G401 (cell line): ENCODE results near the gene FNDC5. TPM values are rescaled to one million over a fixed set of nuclear protein-coding genes. Genes with fewer than 3 reads are reported as not detected.
"Not testable (repeated sequence)": the region's sequence is repeated elsewhere in the genome, so short reads cannot be mapped to it uniquely, and the experiment has no call there.

Experiments used
- DNase-seq: peaks from one replicate; pipeline ENCODE4 v3.0.0-alpha.2; 2015; ENCODE audit warnings: low spot score
- in situ Hi-C: cut with HindIII; loops from 2 replicates; pipeline ENCODE4 v1.10.0; 2016; ENCODE audit warnings: low sequenced_read_pairs, mixed read lengths
- total RNA-seq: library from RNA; depleted of rRNA; stranded (reverse); fragments of >200 nt; shearing (Covaris generic); gene quantifications from 2 replicates; pipeline ENCODE4 v1.2.3, GENCODE V29; 2014; rRNA removed

The FNDC5 gene
- 39.4 and 56.4 TPM in 2 replicates for total RNA-seq

DNA sequence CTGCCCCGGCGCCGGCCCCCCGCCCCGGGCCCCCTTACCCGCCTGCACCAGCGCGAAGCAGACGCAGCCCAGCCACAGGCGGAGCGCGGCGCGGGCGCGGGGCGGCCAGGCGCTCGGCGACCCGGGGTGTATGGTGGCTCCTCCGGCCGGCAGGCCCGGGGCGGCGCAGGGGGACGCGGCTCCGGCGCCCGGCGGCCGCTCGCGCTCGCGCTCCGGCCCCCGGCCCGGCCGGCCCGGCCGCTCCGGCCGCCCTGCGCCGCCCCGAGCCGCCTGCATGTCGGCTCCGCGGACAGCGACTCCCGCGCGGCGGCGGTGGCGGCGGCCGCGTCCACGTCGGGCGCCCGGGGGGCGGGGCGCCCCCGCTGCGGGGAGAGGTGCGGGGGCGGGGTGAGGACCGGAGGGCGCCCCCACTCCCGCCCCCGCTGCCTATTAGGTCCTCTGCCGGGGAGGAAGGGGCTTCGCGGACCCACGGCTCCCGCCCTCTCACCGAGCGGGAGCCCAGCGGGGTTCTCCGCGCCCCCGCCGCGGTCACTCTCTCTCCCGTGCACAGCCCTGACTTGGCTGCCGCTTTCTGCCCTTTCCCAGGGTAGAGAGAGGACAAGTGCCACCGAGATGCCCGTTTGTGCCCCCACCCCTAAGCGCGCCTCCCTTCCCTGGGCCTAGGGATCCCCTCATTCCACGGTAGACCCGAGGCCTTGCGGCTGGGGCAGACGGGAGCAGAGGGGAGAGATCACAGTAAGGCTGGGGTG is at the start of gene FNDC5:
Gene FNDC5, minus strand, starts transcription at position 298 of the 749 bp plus-strand sequence.
- DNase-seq = no peak
- in situ Hi-C loops = no loop called here

DNA sequence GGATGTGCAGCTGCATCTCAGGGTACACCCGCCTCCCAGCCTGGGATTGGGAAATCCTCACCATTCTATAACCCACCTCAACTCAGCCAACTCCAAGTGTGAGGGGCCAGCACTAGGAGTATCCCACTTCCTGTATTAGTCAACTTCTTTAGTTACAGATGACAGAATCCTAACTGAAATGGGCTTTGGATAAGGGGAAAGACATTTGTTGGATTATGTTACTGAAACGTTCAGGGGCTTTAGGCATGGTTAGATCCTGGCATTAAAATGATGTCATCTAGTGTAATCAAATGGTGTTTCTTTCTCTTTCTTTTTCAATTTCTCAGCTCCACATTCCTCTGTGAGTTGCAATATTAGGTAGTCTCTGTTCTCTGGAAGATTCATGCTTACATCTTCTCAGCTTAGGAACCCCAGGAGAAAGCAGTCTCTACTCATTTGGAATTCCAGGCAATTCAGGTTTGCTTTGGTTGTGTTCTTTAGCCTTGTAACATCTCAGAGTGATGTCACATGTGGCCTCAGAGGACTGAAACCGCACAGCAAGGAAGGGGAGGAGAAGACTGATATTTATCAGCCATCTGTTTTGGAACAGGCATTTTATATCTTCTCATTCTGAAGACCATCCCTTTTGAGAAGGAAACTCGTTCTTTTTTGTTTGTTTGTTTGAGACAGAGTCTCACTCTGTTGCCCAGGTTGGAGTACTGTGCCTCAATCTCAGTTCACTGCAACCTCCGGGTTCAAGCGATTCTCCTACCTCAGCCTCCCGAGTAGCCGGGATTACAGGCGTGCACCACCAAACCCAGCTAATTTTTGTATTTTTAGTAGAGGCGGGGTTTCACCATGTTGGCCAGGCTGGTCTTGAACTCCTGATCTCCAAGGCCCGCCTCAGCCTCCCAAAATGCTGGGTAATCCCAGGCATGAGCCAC is 49.4 kb upstream of the FNDC5 start:
- no peak for DNase-seq

DNA sequence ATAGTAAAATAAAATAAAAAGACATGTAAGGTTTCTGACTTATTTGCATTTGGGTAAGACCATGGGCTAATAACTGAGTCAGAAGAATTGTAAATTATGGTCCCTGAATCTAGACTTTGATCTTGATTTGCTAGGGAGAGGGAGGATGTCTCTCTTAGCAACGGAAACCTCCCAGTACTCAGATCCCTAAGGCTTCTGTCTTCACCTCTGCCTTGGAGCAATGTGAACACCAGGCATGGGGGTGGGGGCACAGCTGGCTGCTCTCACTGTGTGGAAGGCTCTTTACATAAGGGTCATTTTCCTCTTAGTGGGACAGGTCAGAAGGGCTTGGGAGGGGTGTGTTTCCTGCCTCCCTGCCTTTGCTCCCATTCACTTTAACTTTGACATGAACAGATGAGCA is 47.5 kb upstream of the FNDC5 start:
- in situ Hi-C loops = no loop called here
- no peak for DNase-seq

More for the DNA sequence above, 49.4 kb upstream of the FNDC5 start:
- in situ Hi-C loops = no loop called here

DNA sequence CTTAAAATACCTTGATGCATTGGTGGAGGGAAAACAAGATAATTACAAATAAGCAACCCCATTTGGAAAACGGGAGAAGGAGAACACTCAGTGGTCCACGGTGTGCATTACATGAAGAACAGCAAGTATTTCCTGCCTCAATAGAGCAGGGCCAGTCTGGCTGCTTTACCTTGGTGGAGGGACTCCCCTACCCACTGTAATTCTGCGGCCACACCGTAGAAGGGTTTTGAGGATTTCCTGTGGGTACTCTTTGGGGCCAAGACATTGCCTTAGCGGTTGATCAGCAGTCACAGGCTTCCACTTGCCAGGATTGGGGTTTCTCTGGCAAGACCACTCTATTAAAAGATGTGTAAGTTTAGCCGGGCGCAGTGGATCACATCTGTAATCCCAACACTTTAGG is 46.8 kb upstream of the FNDC5 start:
- DNase-seq = no peak
- in situ Hi-C loops = no loop called here

DNA sequence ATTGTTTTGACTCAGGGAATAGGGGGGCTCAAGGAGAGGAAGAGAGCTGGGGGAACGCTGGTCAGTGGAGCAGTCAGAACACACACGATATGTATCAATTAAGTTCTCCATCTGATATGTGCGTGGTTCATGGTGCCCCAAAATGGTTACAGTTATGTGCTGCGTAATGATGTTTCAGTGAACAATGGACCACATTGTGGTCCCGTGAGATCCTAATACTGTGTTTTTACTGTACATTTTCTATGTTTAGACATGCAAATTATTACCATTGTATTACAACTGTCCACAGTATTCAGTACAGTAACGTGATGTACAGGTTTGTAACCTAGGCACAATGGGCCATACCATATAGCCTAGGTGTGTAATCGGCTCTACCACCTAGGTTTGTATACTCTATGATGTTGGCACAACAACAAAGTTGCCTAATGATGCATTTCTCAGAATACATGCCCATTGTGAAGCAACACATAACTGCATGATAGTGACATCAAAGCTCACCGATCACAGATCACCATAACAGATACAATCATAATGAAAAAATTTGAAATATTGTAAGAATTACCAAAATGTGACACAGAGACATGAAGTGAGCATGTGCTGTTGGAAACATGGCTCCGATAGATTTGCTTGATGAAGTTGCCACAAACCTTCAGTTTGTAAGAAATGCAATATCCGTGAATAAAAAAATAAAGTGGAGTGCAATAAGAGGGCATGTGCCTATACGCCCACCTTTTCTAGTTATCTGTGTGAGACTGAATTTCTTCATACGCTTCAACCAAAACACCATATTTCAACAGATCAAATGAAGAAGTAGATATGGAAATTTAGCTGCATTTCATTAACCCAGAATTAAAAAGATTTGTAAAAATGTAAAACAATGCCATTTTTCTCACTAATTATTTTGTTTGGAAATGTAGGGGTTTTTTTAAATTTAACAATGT is 45.3 kb upstream of the FNDC5 start:
- in situ Hi-C loops = no loop called here
- DNase-seq = no peak

DNA sequence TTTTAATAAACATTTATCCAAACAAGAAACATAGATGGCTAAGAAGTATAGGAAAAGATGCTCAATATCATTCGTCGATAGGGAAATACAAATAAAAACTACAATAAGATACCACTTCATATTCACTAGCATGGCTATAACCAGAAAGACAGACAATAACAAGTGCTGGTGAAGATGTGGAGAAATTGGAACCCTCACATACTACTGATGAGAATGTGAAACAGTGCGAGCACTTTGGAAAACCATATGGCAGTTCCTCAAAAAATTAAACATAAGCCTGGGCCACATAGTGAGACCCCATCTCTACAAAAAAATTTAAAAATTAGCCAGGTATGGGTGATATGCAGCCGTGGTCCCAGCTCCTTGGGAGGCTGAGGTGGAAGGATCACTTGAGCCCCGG is 39.6 kb upstream of the FNDC5 start:
- in situ Hi-C loops = no loop called here
- DNase-seq = no peak

DNA sequence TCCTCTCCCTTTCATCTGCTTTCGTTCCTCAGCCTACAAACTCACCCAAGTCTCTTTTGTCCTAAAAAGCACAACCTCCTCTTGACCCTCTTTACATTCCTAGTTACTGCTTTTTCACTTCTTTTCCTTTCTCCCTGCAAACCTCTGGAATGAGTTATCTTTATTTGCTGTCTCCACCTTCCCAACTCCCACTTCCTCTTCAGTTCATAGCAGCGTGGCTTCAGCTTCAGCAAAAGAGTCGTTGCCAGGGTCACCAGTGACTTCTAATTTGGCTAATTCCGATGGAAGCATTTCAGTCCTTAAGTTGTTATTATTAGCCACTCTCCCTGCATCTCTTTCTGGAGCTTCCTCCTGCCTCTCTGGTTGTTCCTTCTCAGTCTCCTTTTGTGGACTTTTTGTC is 36.7 kb upstream of the FNDC5 start:
- no peak for DNase-seq
- in situ Hi-C loops = no loop called here

DNA sequence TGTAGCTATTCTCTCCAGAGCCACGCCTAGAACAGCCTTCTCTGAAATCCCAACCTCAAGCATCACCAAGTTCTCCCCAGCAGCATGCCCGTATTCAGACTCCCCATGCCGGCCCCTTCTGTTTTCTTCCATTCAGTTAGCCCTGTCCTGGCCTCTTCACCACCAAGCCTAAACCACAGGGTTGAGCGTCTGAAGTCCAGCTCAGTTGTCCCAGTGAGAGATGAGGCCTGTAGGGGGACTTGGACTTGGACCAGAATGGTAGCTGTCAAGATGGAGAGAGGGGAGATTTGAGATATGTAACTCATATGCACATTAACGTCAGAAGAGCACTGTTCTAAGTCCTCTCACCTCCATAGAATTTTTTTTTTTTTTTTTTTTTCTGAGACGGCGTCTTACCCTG is 35.9 kb upstream of the FNDC5 start:
- in situ Hi-C loops = no loop called here
- no peak for DNase-seq

DNA sequence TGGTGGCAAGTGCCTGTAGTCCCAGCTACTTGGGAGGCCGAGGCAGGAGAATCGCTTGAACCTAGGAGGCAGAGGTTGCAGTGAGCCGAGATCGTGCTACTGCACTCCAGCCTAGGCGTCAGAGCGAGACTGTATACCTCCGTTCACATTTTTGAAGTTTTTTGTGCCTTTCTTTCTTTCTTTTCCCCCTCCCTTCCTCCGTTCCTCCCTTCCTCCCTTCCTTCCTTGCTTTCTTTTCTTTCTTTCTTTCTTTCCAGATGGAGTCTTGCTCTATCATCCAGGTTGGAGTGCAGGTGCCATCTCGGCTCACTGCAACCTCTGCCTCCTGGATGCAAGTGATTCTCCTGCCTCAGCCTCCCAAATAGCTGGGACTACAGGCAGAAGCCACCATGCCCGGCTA is 34.9 kb upstream of the FNDC5 start:
- DNase-seq, in situ Hi-C loops: not testable (repeated sequence)

DNA sequence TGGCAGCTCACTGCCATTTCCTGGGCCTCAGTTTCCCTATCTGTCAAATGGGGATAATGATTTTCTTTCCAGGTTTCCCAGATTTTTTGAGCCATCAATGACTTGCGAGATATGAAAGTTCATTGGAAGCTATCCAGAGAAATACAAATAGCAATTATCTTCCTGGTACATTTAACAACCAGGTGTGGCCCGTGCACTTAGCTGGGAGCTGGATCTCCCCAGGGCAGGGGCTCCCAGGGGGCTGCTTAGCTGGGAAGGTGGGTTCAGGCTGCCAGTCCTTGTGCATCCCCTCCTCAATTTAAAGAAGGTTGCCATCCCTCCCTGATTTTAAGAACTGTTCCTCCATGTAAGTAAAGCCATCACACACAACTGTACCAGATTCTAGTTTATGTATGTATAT is 34.1 kb upstream of the FNDC5 start:
- in situ Hi-C loops = no loop called here
- DNase-seq = no peak

DNA sequence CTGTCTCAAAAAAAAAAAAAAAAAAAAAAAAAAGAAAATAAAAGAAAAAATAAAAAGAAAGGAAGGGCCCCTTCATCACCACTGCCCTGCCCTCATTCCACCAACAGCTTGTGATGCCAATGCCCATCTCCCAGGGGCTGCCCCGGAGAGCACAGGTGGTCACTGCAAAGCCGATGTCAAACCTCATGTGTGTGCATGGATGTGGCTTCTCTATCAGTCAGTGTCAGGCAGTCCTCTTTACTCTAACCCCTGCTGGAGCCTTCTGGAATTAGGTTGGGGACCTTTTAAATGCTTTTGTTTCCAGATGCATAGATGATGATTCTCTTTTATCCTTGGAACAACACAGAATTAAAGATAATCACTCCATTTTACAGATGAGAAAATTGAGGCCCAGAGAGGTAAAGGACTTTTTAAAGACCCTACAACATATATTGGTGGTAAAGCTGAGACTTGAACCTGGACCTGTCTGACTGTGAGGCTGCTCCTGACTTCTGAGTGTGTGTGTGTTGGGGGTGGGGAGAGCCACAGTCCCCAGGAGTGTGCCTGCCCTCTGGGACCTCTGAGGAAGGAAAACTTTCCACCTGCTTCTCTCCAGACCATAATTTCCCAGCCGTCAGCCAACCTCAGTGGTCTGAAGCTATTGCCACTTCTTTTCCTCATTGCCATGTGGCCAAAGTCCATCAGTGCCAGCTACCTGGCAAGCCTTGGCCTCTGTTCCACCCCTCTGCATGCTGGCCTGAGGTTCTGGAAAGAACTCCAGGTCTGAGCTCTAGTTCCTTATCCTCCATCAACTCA is 33.5 kb upstream of the FNDC5 start:
- in situ Hi-C loops = no loop called here
- DNase-seq = peak; percentile 85

DNA sequence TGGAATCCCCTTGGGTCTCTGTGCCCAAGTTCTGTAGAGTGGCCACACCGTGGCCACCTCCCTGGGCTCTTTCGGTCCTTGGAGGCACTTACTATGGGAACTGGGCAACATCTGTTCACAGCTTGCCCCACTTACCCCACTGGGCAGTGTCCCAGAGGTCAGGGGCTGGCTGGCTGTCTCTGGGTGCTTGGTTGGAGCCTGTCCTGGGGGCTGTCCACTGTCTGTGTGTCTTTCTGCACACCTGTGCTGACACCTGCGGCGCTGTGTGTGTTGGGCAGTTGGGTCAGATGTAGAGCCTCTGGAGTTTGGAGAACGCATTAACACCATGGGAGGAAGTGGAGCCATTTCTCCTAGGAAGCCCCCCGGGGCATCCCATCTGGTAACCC is 31.8 kb upstream of the FNDC5 start:
- in situ Hi-C loops = no loop called here
- no peak for DNase-seq

DNA sequence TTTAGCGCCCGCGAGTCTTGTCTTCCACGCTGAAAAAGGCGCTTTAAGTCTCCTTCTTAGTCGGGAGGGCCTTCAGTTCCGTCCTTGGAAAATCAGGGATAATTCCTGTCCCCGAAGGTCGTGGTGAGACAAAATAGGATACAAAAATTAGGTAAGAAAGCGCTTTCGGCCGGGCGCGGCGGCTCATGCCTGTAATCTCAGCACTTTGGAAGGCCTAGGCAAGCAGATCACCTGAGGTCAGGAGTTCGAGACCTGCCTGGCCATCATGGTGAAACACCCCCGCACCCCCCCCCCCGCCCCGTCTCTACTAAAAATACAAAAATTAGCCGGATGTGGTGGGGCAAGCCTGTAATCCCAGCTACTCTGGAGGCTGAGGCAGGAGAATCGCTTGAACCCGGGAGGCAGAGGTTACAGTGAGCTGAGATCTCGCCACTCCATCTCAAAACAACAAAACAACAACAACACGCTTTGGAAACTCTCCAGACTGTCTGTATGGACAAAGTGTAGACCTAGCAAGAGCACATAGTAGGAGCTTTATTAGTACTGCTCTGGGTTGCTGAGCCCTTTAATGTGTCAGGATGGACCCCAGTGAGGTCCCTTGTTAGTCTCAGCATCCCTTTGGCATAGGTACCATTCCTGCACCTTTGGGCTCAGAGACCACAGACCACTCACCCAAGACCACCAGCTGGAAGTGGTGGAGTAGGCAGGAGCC is 31.3 kb upstream of the FNDC5 start:
- no peak for DNase-seq
- in situ Hi-C loops = no loop called here

DNA sequence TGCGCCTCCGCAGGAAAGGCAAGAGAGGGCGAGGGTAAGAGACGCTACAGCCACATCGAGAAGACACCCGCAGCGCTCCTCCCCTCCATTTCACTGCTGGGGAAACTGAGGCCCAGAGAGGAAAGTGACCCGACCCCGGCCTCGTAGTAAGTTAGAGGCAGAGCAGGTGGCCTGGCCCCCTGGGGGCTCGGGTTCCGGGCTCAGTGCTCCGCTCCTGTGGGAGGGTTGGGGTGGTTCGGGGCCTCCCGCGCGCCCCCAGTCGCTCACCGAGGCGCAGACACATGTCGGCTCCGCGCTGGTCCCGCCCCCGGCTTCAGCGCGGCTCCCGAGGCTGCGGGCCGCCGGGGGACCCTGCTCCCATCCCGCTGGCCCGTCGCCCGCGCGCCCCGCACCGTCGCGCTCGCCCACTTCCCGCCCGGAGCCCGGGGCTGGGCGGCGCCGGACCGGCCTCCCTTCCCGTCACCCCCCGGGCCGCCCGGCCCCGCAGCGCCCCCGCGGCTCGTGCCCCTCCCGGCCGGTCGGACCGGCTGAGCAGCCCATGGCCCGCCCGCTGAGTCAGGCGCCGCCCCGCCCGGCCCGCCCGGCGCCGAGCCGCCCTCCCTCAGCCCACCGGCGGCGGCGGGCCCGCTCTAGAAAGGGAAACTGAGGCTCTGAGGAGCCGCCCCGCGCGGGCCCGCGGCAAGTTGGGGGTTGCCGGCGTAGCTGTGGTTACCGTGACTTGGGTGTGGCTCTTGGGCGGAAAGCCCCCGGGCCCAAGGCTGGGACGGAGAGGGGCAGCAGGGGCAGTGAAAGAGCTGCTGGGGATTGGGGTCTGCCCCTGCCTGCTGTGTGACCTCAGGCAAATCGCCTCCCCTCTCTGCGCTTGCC is 30.5 kb upstream of the FNDC5 start, which contains the start of gene TMEM54:
Gene TMEM54, minus strand, starts transcription at position 434 of the 867 bp plus-strand sequence. Its CDS starts 151 bp downstream, at position 283.
- in situ Hi-C loops = no loop called here
- no peak for DNase-seq

DNA sequence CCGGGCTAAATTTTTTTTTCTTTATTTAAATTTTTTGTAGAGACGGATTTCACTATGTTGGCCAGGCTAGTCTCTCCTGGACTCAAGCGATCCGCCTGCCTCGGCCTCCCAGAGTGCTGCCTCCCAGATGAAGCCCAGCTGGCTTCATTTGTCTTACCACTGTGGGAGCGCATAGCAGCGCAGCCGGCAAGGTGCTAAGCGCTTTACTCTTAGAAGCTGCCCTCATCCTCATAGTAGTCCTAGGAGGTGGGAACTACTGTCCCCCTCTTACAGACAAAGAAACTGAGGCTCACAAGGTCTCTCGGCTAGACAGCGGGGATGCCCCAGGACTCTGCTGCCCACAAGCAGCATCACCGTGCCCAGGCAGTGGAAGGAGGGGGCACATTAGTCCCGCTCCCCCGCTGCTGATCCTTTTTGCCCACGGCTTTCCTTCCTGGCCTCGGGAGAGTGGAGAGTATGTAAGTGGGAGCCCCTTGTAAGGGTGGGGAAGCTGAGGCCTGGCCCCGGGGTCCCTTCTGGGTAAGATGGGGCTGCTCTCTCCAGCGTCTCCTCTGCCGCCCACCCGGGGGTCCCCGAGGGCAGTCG is 29.8 kb upstream of the FNDC5 start:
- DNase-seq = no peak
- in situ Hi-C loops = no loop called here

DNA sequence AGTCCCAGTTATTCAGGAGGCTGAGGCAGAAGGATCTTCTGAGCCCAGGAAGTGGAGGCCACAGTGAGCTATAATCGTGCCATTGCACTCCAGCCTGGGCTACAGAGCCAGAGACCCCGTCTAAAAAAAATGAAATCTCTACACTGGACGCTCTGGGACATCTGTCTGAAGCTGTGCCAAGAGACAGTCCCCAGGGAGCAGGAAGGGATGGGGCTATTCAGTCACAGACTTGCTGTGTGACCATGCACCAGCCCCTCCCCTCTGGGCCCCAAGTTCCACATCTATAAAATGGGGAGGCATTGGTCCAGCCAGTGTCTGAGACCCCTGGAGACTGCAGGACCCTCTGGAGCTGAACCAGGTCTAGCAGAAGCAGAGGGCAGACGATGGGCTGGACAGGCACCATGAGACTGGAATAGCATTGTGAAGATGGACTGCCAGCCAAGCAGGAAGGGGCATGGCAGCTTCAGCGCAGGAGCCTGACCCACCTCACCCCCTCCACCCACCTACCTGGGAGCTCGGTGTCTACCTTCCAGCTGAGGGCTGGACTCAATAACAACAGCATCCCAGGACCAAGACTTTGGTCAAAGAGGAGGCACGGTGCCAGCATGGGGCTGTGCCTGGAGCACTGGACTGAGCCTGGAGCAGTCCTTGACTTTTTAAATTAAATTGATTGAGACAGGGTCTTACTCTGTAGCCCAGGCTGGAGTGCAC is 29.0 kb upstream of the FNDC5 start:
- DNase-seq = no peak
- in situ Hi-C loops = no loop called here
